ENCODE data around the gene CSF3R.
A peak's percentile ranks its signal among the peaks of the same experiment; 100 is the strongest.
"Not testable (repeated sequence)": the region's sequence is repeated elsewhere in the genome, so short reads cannot be mapped to it uniquely, and the experiment has no call there.

The CSF3R gene

GRCh38 chr1:36512842-36513241 is 30.1 kb upstream of the CSF3R start:
- DNase-seq = no peak

GRCh38 chr1:36511804-36512798 is 29.4 kb upstream of the CSF3R start:
- DNase-seq = no peak

- DNase-seq = not testable (repeated sequence)
Observed at GRCh38 chr1:36511220-36511619, 28.5 kb upstream of the CSF3R start.

- no peak for DNase-seq
Observed at GRCh38 chr1:36510418-36510817, 27.7 kb upstream of the CSF3R start.

GRCh38 chr1:36508257-36508656 is 25.5 kb upstream of the CSF3R start:
- DNase-seq = no peak

GRCh38 chr1:36506276-36506920 is 23.7 kb upstream of the CSF3R start:
- DNase-seq = no peak

DNA sequence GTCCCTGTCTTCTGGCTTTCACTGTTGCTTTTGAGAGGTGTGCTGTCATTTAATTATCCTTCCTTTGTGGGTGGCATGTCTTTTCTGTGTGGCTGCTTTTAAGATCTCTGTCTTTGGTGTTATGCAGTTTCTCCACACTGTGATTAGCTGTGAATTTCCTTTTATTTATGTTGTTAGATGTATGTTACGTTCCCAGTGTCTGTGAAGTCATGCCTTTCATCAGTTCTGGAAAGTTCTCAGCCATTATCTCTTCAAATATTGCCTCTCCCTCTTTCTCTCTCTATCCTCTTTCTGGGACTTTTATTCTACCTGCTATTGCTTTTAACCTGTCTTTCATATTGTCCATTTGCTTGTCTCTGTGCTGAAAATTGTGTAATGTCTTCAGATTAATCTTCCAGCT is 21.0 kb upstream of the CSF3R start:
- DNase-seq = no peak

DNA sequence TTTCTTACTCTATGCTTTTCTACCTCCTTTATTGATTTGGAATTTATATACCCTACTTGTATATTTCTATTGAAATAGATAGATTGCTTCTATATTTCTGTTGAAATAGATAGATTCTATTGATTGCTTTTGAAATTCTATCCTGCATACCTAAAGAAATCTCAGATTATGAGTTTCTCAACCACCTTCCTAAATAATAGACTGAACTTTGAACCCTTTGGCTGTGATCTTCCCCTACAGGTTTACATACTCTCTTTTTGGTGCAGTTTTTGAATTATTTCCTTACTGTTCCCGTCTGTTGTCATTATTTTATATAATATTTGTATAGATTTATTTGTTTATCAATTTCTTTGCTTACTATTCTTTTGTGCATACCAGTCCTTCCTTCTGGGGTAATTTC is 20.4 kb upstream of the CSF3R start:
- DNase-seq = no peak

- DNase-seq = no peak
Observed at GRCh38 chr1:36502616-36503015, 19.9 kb upstream of the CSF3R start.

DNA sequence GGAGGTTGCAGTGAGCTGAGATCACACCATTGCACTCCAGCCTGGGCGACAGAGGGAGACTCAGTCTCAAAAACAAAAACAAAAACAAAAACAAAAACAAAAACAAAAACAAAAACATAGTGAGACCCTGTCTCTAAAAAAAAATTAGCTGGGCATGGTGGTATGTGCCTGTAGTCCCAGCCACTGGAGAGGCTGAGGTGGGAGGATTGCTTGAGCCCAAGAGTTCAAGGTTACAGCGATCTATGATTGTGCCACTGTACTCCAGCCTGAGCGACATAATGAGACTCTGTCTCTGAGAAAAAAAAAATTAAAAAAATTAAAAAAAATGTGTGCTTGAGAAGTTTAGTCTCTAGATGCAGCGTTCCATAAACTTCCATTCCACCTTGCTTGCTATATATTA is 19.2 kb upstream of the CSF3R start:
- DNase-seq = not testable (repeated sequence)

DNA sequence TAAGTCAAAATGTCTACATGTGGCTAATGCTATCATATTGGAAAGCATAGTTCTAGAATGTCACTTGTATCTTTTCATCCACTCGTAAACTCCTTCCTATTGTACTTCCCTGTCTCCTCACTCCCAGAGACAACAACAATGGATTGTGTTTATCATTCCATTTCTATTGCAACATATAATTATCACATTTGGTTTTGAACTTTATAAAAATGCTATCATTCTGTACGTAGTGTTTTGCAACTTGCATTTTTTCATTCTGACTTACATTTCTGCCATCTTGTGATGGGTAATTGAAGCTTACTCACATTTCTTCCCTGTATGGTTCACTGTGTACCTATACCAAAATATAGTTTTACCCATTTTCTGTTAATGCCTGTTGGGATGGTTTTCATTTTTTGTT is 14.5 kb upstream of the CSF3R start:
- no peak for DNase-seq

DNA sequence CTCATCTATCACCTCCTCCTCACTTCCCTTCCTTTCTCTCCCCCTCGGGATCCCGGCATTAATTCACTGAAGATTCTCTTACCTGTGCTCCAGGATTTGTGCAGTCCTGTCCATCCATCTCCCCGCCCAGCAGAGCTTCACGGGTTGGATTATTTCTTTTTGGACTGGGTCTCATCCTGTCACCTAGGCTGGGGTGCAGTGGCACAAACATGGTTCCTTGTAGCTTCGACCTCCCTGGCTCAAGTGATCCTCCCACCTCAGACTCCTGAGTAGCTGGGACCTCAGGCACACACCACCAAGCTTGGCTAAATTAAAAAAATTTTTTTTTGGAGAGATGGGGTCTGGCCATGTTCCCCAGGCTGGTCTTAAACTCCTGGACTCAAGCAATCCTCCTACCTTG is 12.3 kb upstream of the CSF3R start:
- DNase-seq = no peak

DNA sequence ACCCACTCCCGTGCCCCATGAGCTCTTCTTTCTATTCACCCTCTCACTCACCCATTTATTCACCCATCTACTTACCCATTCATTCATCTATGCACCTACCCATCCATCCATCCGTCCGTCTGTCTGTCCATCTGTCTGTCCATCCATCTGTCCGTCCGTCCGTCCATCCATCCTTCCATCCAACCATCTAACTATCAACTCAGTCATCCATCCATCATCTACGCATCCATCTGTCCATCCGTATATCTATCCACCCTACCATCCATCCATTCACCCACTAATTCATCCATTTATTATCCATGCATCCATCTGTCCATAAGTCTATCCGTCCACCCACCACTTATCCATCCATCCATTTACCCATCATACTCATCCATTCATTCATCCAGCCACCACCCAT is 10.8 kb upstream of the CSF3R start:
- no peak for DNase-seq

DNA sequence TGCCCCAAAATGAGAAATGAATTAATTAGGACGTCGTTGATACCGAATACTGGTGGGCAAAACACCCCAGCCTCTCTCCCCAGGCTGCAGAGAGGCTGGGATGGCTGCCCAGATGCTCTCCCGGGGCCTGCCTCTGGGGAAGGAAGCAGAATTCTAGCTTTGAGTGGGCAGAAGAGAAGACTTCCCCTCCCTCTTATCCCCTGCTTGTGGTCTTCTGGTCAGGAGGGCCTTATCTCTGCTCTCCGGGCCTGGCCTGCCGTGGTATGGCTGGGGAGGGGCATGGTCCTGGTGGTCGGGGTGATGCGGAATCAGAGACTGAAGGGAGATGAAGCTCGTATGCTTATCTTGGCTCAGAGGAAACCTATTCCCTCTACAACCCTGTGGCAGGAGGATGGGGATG is 9.8 kb upstream of the CSF3R start:
- DNase-seq = no peak

GRCh38 chr1:36489258-36490051 is 6.7 kb upstream of the CSF3R start:
- not testable (repeated sequence) for DNase-seq

- DNase-seq = no peak
Observed at GRCh38 chr1:36487906-36488305, 5.2 kb upstream of the CSF3R start.

DNA sequence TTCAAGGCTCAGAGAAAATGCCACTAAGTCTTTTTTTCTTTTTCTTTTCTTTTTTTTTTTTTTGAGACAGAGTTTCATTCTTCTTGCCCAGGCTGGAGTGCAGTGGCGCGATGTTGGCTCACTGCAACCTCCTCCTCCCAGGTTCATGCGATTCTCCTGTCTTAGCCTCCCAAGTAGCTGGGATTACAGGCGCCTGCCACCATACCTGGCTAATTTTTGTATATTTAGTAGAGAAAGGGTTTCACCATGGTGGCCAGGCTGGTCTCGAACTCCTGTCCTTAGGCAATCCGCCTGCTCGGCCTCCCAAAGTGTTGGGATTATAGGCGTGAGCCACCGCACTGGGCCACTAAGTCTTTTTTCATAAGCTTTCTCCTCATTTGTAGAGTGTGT is 4.6 kb upstream of the CSF3R start:
- DNase-seq = not testable (repeated sequence)

GRCh38 chr1:36486439-36487335 is 4.0 kb upstream of the CSF3R start:
- DNase-seq = peak in 9 of 14 donors; percentile 9 to 63 (median 48)

DNA sequence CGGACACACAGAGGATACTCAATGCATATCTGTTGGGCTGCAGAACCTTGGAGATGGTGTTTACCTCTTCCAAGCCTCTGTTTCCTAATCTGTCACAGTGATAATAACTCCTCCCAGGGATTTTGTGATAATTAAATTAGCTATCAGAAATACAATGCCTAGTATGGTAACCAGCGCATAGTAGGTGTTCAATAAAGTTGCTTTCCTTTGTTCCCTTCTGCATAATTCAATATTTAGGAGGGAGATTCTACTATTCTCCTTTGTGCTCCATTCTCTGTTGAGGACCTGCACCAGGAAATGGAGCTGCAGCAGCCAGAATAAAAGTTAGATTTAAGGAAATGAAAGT is 3.4 kb upstream of the CSF3R start:
- DNase-seq = no peak

DNA sequence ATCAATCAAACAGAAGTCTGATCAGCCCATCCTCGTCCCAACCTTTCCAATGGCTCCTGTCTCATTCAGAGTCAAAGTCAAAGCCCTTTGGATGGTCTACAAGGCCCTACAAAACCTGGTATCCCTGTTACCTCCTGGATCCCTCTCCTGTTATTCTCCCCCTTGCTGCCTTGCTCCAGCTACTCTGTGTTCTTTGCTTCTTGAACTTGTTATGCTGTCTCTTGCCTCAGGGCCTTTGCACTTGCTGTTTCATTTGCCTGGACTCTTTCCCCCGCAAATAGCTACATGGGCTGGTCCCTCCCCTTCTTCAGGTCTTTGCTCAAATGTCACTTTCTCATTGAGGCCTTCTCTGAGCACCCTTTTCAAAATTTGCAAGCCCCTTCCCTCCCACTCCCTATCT is 1.4 kb upstream of the CSF3R start:
- DNase-seq = no peak

DNA sequence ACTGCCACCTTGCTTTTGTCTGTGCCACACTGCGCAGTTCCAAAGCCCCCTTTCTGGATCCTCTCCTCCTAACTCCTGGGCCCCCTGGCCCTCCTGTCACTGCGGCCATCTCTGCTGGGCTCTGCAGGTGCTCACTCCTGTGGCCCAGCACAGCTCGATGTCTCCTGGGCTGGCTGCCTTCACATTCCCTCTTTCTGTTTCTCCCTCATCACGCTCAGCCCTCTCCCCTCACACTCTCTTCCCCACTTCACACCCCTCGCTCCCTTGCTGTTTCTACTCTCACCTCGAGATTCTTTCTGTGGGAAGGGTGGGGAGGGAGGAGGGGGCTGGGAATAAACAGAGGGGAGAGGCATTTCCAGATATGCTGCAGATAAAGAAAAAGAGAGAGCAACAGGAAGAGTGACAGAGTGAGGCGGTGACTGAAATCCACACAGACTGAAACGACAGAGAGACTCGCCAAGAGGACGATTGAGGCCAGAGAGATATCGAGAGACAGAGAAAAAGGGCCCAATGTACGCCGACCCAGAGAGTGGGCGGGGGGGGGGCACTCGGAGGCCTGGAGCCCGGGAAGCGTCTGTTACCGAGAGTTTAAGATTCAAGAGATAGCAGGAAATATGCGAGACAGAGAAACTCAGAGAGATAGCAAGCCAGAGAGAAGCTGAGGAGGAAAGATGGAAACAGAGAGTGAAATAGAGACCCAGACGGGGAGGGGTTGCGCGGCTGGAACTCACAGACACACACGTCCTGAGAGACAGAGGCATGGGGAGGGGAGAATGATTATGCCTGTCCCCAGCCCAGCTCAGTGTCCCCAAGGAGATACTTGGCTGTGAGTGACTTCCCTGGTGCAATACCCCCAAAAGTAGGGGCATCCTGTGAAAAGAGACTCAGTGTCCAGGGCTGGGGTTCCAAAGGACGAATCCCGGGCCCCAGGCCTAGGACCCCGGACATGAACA is 666 bp downstream of the CSF3R start:
- DNase-seq = no peak

Data from C1 segment of cervical spinal cord (tissue), 14 donors.